Endothelial cell of umbilical vein (primary cell): ENCODE data around the gene SDK2. TPM values are rescaled to one million over a fixed set of nuclear protein-coding genes. Genes with fewer than 3 reads are reported as not detected.

Experiments used
- BruUV-seq: library from RNA; stranded (reverse); fragments of 400-500 nt; replicated peaks from 2 replicates; lab custom pipeline; 2021; lab: Mats Ljungman, UMichigan
- CTCF ChIA-PET: fragments of 300-600, 350-600 bp; sonication (Branson Sonifier 250); formaldehyde crosslinking; loops from one replicate; lab custom pipeline; 2021; ENCODE audit warnings: antibody characterized with exemption, inconsistent platforms; lab: Charles Lee
- POLR2A ChIA-PET: fragments of 300-600, 350-600 bp; sonication (Branson Sonifier 250); formaldehyde crosslinking; loops from one replicate; lab custom pipeline; 2021; ENCODE audit warnings: antibody characterized with exemption, inconsistent platforms; lab: Charles Lee
- DNase-seq: peaks from one replicate; pipeline ENCODE4 v3.0.0-alpha.2; 2011; ENCODE audit warnings: low read depth, low spot score
- FAIRE-seq: peaks from 2 replicates; lab custom pipeline; 2011; peaks lifted over from hg19 to GRCh38; lab: Jason Lieb, UNC
- H2AFZ ChIP-seq: 2 replicates; pipeline ENCODE4 v1.6.0; 2012; ENCODE audit warnings: low read depth, low read length, control low read depth, inconsistent platforms
- H3K27ac ChIP-seq: 2 replicates; pipeline ENCODE4 v1.5.1; 2011; ENCODE audit warnings: low read depth, mild to moderate bottlenecking, control low read depth, low read length, moderate library complexity; ENCODE audit not compliant: insufficient read depth
- H3K27me3 ChIP-seq, 2 experiments: 2 replicates each; pipeline versions ENCODE4 v1.6.0 to v1.6.1; 2011; ENCODE audit warnings: low read length in 2 of 2, mixed read lengths in 1 of 2; ENCODE audit not compliant: control insufficient read depth in 2 of 2, insufficient read depth in 2 of 2
- H3K36me3 ChIP-seq, 2 experiments: 2 replicates in 1 of 2; 3 replicates in 1 of 2; pipeline ENCODE4 v1.5.1; 2011; ENCODE audit warnings: low read length in 2 of 2, mild to moderate bottlenecking in 1 of 2, moderate library complexity in 1 of 2; ENCODE audit not compliant: control insufficient read depth in 2 of 2, insufficient read depth in 2 of 2; ENCODE audit errors: extremely low read depth in 1 of 2
- H3K4me1 ChIP-seq: 3 replicates; pipeline ENCODE4 v1.5.1; 2011; ENCODE audit warnings: mild to moderate bottlenecking, low read length; ENCODE audit not compliant: control insufficient read depth, insufficient read depth; ENCODE audit errors: extremely low read depth
- H3K4me2 ChIP-seq: 2 replicates; pipeline ENCODE4 v1.6.1; 2011; ENCODE audit warnings: low read length, control low read depth, mixed read lengths; ENCODE audit not compliant: insufficient read depth
- H3K4me3 ChIP-seq, 3 experiments: fragments of 200-600 bp in 1 of 3; sonication (generic), shearing (Covaris generic) in 1 of 3; replicated peaks in 1 of 3; 2 replicates each; pipeline ENCODE4 v1.5.1; 2011 to 2016; ENCODE audit warnings: control low read depth in 3 of 3, low read length in 3 of 3, mild to moderate bottlenecking in 2 of 3, inconsistent platforms in 1 of 3, low read depth in 1 of 3, moderate library complexity in 1 of 3; ENCODE audit not compliant: insufficient read depth in 1 of 3
- H3K79me2 ChIP-seq: 2 replicates; pipeline ENCODE4 v1.6.0; 2012; ENCODE audit warnings: low read length, inconsistent platforms; ENCODE audit not compliant: control insufficient read depth, insufficient read depth
- H3K9ac ChIP-seq: replicated peaks from 2 replicates; pipeline ENCODE3; 2011; ENCODE audit warnings: low read length, control low read depth; ENCODE audit not compliant: insufficient read depth; ENCODE audit errors: extremely low read depth
- H3K9me1 ChIP-seq: replicated peaks from 3 replicates; pipeline ENCODE4 v1.6.0; 2011; ENCODE audit warnings: mild to moderate bottlenecking, low read length; ENCODE audit not compliant: control insufficient read depth, insufficient read depth; ENCODE audit errors: extremely low read depth
- H3K9me3 ChIP-seq: replicated peaks from 2 replicates; pipeline ENCODE4 v1.5.1; 2012; ENCODE audit warnings: low read length, inconsistent platforms; ENCODE audit not compliant: control insufficient read depth, insufficient read depth
- H4K20me1 ChIP-seq: replicated peaks from 2 replicates; pipeline ENCODE3; 2011; ENCODE audit warnings: mild to moderate bottlenecking, low read length; ENCODE audit not compliant: control insufficient read depth, insufficient read depth; ENCODE audit errors: extremely low read depth
- EZH2 ChIP-seq: IDR thresholded peaks from 2 replicates; pipeline ENCODE4 v1.6.1; 2012; ENCODE audit warnings: borderline replicate concordance, low read depth, mild to moderate bottlenecking, moderate library complexity, low read length, inconsistent platforms; ENCODE audit not compliant: severe bottlenecking
- FOS ChIP-seq: IDR thresholded peaks from 2 replicates; pipeline ENCODE4 v1.6.1; 2011; ENCODE audit warnings: mild to moderate bottlenecking, low read length, moderate library complexity, borderline replicate concordance; ENCODE audit not compliant: insufficient read depth
- GATA2 ChIP-seq: IDR thresholded peaks from 2 replicates; pipeline ENCODE4 v1.7.0; 2011; ENCODE audit warnings: low read depth, mild to moderate bottlenecking, moderate library complexity, mixed read lengths, low read length; ENCODE audit not compliant: insufficient read length, insufficient read depth
- JUN ChIP-seq: IDR thresholded peaks from 2 replicates; pipeline ENCODE4 v1.6.1; 2011; ENCODE audit warnings: borderline replicate concordance, low read depth; ENCODE audit not compliant: insufficient read length, insufficient read depth
- MYC ChIP-seq: IDR thresholded peaks from one replicate; pipeline ENCODE4 v1.6.1; 2011; ENCODE audit warnings: mild to moderate bottlenecking, low read depth, low read length
- POLR2A ChIP-seq: IDR thresholded peaks from 2 replicates; pipeline ENCODE4 v1.6.1; 2012; ENCODE audit warnings: low read depth, mild to moderate bottlenecking, control low read depth, low read length
- POLR2AphosphoS5 ChIP-seq: IDR thresholded peaks from 2 replicates; pipeline ENCODE4 v1.6.1; 2012; ENCODE audit warnings: low read depth, mild to moderate bottlenecking, control low read depth, low read length, moderate library complexity; ENCODE audit not compliant: insufficient read depth
- dilution Hi-C: fragments of 300-500 bp; cut with MboI; formaldehyde crosslinking; loops from one replicate; pipeline ENCODE4 v1.15.0; 2019; ENCODE audit warnings: low sequenced_read_pairs; ENCODE audit not compliant: extremely low pct_ligation_motif_present
- intact Hi-C: fragments of 100-400 bp; cut with micrococcal nuclease; formaldehyde crosslinking; loops from one replicate; pipeline ENCODE4 v1.10.0; 2022
- polyA plus RNA-seq, 4 experiments: library from polyadenylated mRNA; depleted of rRNA in 3 of 4; stranded (reverse) in 3 of 4; unstranded in 1 of 4; fragments of >200 nt; gene quantifications; 2 replicates each; pipeline versions ENCODE4 v1.2.1 to v1.2.3, GENCODE V29; 2011 to 2012; ENCODE audit warnings: missing spikeins in 1 of 4
- total RNA-seq: library from RNA; stranded (reverse); gene quantifications from 2 replicates; pipeline ENCODE4 v1.2.3, GENCODE V29; 2021
- TF ChIP-seq, protein P1 (sequence below): IDR thresholded peaks from 2 replicates; pipeline ENCODE4 v1.6.1; 2011; ENCODE audit not compliant: insufficient read depth, insufficient read length
- TF ChIP-seq, protein P2 (sequence below), 2 donors: IDR thresholded peaks; 1 replicate in 1 of 2; 2 replicates in 1 of 2; pipeline ENCODE4 v1.5.1; 2011; ENCODE audit warnings: low read length in 2 of 2, mild to moderate bottlenecking in 2 of 2, moderate library complexity in 2 of 2, control low read depth in 1 of 2, inconsistent platforms in 1 of 2, low read depth in 1 of 2; ENCODE audit not compliant: insufficient read depth in 1 of 2; ENCODE audit errors: extremely low read depth in 1 of 2

The SDK2 gene
- total and polyA plus RNA-seq, 2 donors (not counting 3 experiments of a cell fraction or from before 2014, with no cell fraction given), result not detected

DNA sequence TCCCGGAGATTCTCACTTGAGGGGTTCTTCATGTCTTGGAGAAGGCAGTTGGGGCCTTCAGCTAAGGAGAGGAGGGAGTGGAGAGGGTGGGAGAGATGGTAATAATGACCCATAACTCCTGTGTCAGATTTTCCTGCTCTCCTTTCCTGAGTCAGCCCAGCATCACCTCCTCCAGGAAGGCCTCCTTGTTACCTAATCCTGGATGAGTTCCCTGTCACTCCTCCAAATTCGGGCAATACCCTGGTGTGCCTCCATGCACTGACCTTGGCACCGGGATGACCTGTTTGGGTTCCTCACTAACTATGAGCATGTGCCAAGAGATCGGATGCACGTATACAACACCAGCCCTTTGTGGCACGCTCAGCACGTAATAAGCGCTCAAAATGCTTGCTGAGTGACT lies 38.8 kb downstream of the SDK2 start:
- Histone ChIP-seq H3K4me1 (no peaks in the 10 kb centered on the region), H3K4me2 (no peak overlapping the region), H3K36me3 (no peaks in the 10 kb centered on the region), H3K27me3 (no peaks in the 10 kb centered on the region), H3K9ac (no peak overlapping the region), H3K79me2 (no peaks in the 10 kb centered on the region), H3K4me3 (no peak overlapping the region), H4K20me1 (no peaks in the 10 kb centered on the region), H3K9me1 (no peaks in the 10 kb centered on the region), H3K9me3 (no peaks in the 10 kb centered on the region), H3K27ac (no peak overlapping the region), H2AFZ (no peak overlapping the region)
- ChIA-PET POLR2A (no interaction called here), CTCF (interaction anchor here (0.7 kb wide), 1 partner anchor 13 kb away, joined by 3 read pairs; no protein-coding TSS in a partner anchor)
- FAIRE-seq (no peak), DNase-seq (no peak)
- no TSS peak for BruUV-seq
- dilution Hi-C loops (no loop called here), intact Hi-C loops (no loop called here)
- TF ChIP-seq, protein P1, sequence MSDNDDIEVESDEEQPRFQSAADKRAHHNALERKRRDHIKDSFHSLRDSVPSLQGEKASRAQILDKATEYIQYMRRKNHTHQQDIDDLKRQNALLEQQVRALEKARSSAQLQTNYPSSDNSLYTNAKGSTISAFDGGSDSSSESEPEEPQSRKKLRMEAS, result no peak
- TF ChIP-seq POLR2A, result no peak
- TF ChIP-seq GATA2, result no peak
- TF ChIP-seq, protein P2, sequence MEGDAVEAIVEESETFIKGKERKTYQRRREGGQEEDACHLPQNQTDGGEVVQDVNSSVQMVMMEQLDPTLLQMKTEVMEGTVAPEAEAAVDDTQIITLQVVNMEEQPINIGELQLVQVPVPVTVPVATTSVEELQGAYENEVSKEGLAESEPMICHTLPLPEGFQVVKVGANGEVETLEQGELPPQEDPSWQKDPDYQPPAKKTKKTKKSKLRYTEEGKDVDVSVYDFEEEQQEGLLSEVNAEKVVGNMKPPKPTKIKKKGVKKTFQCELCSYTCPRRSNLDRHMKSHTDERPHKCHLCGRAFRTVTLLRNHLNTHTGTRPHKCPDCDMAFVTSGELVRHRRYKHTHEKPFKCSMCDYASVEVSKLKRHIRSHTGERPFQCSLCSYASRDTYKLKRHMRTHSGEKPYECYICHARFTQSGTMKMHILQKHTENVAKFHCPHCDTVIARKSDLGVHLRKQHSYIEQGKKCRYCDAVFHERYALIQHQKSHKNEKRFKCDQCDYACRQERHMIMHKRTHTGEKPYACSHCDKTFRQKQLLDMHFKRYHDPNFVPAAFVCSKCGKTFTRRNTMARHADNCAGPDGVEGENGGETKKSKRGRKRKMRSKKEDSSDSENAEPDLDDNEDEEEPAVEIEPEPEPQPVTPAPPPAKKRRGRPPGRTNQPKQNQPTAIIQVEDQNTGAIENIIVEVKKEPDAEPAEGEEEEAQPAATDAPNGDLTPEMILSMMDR (IDR thresholded peaks at IDR 0.05; ENCODE audit: extremely low read depth in 1 of 2, insufficient read depth in 1 of 2, low read depth in 1 of 2, low read length in 2 of 2), result no peak
- no peak for TF ChIP-seq POLR2AphosphoS5
- no peak for TF ChIP-seq MYC
- TF ChIP-seq JUN, result no peak
- no peak for TF ChIP-seq EZH2
- TF ChIP-seq FOS, result no peak
